Stimulated activated CD8-positive, alpha-beta memory T cell treated with anti-CD3 and anti-CD28 coated beads, Interleukin-7, amount 100 ng/mL, for 48 hours (primary cell): ENCODE measurements around the gene RIMBP2.

Source experiments
- DNase-seq, 2 donors: peaks; one replicate each; pipeline ENCODE4 v3.0.0-alpha.2; 2020; ENCODE audit warnings: low read depth in 1 of 2; ENCODE audit errors: extremely low read depth in 1 of 2

The RIMBP2 gene

GRCh38 chr12:130685250-130685787 lies 30.8 kb downstream of the RIMBP2 start:
- DNase-seq, result no peak

DNA sequence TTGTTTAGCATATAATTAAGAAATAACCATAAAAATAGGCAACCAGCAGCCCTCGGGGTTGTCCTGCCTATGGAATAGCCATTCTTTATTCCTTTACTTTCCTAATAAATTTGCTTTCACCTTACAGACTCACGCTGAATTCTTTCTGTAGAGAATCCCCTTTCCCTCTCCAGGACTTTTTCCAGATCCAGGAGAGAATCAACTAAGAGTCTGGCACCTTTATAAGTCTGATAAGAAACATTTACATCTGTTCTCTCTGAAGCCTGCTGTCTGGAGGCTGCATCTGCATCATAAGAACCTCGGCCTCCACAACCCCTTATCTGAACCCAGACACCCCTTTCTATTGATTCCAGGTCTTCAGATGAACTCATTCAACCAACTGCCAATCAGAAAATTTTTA lies 32.3 kb downstream of the RIMBP2 start:
- DNase-seq, result no peak

GRCh38 chr12:130683080-130683479 lies 33.0 kb downstream of the RIMBP2 start:
- no peak for DNase-seq

GRCh38 chr12:130680451-130680990 lies 35.6 kb downstream of the RIMBP2 start:
- no peak for DNase-seq

DNA sequence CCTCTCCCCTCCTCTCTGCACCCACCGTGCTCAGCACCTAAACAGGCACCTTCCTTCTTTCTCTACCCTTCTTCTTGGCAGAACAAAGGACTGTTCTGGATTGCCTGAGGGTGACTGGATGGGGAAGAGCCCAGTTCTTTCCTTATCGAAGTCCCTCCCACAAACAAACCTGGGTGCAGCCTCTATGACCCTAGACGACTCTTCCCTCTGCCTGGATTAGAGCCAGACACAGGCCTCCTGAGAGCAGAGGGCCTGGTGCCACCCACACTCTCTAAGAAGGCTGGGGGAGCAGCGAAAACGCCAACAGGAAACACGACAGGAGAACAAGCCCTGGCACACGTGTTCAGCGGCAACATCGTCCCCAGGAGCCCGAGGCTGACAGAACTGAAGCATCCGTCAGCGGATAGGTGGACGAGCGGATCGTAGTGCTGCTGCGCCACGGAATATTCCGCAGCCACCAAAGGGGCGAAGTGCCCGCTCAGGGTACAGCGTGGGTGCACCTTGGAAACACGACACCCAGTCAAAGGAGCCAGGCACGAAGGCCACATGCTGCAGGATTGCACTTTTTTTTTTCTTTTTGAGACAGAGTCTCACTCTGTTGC lies 38.0 kb downstream of the RIMBP2 start:
- DNase-seq, result no peak

DNA sequence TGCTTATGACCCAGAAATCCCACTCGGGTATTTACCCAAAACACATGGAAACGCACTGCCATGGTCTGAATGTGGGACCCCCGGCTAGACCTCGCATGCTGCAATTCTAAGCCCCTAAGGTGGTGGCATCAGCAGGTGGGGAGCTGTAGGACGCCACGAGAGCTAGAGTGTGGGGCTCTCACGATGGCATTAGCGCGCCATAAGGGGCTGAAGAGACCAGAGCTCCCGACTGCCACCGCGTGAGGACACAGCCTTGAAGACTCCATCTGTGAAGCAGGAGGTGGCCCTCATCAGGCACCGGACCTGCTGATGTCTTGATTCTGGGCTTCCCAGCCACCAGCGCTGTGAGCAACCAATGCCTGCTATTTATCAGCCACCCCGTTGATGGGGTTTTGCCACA lies 40.3 kb downstream of the RIMBP2 start:
- no peak for DNase-seq

DNA sequence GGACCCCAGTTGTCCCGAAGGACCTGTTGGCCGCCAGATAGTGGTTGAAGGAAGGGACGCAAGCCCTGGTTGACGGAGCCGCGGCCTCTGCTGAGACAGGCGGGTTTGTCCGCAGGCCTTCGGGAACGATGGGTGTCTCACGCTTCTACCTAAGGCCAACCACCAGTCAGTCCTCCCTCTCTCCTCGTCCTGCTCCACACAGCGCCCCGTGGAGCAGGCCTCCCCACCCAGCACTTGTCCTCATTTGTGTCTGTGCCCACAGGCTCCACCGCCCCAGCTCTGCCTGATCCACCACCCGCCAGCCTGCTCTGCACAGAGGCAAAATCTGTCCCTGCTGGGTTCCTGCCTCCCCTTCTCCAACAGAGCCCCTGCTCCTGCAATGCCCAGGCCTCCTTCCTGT lies 41.0 kb downstream of the RIMBP2 start:
- DNase-seq, result no peak

DNA sequence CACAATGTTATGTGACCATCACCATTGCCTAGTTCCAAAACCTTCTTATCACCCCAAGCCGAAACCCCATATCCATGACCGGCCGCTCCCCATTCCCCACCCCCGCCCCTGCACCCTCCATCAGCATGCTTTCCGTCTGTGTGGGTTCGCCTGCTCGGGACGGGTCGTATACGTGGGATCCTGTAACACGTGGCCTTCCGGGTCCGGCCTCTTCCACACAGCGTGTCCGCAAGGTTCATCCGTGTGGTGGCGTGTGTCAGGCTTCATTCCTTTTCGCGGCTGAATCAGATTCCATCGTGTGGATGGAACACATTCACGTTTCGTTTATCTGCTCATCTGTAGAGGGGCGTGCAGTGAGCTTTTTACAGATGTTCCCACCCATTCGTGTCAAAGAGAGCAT lies 41.4 kb downstream of the RIMBP2 start:
- no peak for DNase-seq

- no peak for DNase-seq
These were observed 42.9 kb downstream of the RIMBP2 start for GRCh38 chr12:130673036-130673705.

DNA sequence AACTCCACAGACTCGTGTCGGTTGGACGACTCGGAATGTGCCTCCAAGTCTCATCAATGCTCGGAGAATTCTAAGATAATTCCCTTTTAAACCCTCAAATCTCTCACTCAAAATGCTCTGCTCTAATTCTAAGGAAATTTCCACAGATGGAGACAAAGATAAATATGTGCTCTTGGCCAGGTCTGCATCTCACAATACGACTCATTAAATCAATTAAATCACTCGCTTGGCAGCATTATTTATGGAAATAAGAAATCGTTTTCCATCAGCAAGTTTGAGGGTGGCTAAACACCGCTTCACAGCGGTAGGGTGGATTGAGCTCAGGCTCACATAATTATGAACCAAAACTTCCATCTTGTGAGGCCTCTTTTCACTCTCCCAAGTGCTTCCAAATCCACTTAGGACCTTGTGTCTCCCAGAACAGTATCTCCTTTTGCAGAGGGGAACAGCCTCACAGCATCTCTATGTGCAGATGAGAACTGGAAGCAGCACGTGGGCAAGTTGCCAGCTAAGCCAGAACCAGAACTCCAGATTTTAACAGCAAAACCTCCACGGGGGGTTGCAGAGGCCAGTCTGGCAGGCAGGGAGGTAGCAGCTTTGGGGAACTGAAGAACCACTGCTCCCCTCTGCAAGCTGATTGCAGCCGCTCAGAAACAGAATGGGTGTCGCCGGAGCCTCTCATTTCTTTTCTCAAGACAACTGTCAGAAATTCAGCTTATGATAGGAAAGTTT lies 43.8 kb downstream of the RIMBP2 start:
- DNase-seq, result no peak

GRCh38 chr12:130671556-130671955 lies 44.5 kb downstream of the RIMBP2 start:
- DNase-seq, result no peak

- no peak for DNase-seq
These were observed 46.3 kb downstream of the RIMBP2 start for GRCh38 chr12:130669797-130670196.

- no peak for DNase-seq
These were observed 46.9 kb downstream of the RIMBP2 start for GRCh38 chr12:130669205-130669557.

- no peak for DNase-seq
These were observed 47.6 kb downstream of the RIMBP2 start for GRCh38 chr12:130668286-130669204.

- no peak for DNase-seq
These were observed 48.6 kb downstream of the RIMBP2 start for GRCh38 chr12:130667421-130667960.

- DNase-seq, result no peak
These were observed 49.5 kb downstream of the RIMBP2 start for GRCh38 chr12:130666645-130667044.

DNA sequence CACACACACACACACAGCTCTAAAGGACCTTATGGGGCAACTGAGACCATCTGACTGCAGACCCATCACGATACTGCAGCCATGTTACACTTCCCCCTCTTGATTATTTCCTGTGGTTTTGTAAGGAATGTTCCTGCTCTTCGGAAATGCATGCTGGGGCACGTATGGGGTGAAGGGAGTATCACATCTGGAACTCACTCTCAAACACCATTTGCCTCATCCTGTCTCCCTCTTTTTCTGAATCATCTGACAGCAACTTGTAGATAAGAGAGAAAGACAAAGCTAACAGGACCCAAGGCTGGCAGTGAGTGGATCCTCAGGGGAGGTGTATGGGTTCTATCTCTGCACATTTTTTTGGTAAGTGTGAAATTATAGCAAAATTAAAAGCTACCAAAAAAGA lies 50.3 kb downstream of the RIMBP2 start:
- no peak for DNase-seq

DNA sequence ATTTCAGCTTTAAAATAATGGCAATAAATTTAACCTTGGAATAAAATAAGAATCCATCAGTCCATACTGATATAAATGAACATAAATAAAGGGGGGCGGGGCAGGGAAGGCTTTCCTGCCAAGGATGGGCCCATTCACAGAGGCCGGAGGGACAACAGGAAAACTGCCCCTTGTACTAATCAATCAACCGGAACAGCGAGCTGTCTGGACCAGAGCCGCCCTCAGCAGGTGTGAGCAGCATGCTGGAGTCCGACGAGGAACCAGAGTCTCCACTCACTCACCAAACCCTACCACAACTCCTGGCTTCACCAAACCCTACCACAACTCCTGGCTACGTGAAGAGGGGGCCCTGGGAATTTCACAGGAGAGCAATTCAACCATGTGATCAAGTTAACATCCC lies 51.3 kb downstream of the RIMBP2 start:
- DNase-seq, result no peak

DNA sequence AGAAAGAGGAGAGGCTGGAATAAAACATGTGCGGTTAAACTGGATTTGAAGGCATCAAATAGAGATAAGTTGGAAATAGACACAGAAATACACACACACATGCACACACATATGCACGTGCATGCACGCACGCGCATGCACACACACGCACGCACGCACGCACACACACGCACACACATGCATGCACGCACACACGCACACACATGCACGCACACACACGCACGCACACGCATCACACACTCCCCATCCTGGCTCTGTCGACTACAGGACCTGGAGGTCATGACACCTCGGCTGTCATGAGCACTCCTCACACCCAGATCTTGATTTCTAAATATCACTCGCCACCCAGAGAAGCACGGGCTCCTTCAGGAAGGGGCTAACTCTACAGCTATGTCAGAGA lies 51.8 kb downstream of the RIMBP2 start:
- no peak for DNase-seq

- no peak for DNase-seq
These were observed 52.6 kb downstream of the RIMBP2 start for GRCh38 chr12:130663514-130663913.
